HG03378 (cell line): Measurements from ENCODE around the gene ARL15.

ENCODE experiments used
- ATAC-seq: cut with Tn5 transposase; IDR thresholded peaks from one replicate; pipeline ENCODE4 v1.9.1; 2021; ENCODE audit warnings: mild to moderate bottlenecking, moderate library complexity; ENCODE audit not compliant: unreplicated experiment

The ARL15 gene

DNA sequence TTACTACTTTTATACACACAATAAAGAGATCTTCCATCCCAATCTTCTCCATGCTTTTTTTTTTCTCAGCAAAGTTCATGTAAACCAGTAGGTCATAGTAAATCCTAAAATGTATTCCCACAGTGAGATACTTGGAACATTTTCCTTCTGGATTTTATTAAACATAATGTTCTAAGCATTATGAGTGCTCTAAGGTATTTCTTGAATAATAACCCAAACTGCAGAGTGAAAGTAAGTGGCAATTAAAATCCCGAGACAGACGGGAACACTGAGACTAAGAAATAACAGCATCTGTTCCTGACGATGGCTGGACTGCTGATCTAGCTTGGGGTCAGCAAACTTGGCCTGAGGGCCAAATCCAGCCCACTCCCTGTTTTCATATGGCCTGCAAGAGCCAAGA, 359.8 kb downstream of the ARL15 start:
- no peak for ATAC-seq

DNA sequence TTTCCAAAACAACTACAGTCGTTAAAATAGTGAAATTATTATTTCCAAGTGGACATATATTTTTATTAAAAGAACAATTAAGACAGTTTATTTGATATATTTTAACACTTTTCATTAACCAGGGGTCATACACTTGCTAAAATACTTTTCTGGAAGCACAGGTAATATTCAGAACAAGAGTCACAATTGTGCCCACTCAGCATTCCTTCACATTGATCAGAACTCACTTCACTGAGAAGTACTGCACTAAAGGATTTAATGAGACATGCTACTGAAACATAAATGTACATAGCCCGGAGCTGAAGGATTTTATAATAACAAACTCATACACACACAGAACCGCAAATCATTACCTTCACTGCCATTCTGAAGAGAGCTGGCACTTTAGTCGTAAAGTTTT, 361.8 kb downstream of the ARL15 start:
- ATAC-seq = no peak

DNA sequence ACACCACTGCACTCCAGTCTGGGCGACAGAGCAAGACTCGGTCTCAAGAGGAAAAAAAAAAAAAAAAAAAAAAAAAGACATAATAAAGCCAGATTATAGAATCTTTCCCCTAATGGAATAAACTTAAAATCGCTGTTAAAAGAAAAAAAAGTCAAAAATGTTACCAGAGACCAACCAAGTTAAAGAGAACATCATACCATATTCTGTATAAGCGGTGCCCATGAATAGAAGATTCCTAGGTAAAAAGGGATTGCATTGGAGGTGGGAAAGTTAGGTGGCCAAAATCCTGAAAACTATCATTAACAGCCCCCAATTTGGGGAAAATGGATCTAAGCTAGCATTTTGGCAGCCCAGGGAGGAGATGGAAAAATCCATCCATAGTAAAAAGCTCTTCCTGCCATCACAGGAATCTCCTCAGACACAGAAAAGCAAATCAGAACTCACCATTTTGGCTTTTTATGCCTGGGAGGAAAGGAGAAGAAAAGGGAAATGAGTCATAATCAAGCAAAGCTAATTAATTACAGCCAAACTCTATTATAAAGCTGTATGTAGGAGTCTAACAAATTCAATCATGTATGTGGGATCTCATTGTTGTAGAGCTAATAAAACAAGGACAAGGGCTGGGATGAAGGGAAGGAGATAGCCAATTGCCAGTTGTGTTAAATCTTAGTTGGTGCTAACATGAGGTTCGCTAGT, 363.8 kb downstream of the ARL15 start:
- no peak for ATAC-seq

DNA sequence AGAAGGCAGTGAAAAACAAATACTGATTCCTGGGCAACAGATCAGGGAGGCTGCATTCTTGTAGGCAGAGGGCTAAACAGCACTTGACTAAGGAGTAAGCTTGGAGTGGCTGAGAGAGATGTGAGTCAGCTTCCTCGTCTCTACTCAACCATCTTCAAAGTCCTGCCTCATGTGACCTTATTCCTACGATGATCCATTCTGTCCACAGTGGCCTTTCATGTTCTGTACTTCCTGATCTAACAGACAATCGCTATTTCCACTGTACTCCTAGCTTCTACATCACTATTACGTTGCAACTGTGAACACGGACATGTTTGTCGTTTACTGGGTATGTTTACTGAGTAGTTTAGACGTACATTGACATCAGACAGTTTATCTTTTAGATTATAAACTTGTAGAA, 365.4 kb downstream of the ARL15 start:
- ATAC-seq = no peak

DNA sequence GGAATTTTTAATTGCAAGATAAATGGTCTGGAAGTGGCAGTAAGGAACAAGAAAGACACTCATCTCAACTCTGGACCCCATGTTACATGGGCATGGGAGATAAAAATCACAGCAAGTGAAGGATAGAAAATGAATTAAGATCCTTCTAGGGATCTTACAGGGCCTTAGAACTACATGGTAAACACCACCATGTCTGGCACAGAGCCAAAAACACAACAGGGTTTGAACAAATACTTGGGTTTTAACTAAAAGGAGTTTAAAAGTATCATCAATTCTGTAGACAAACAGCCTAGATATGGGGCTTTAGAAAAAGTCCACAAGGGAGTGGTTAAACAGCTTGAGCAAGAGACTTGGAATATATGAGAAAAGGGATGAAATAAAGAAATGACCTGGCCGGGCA, 366.4 kb downstream of the ARL15 start:
- ATAC-seq = no peak

DNA sequence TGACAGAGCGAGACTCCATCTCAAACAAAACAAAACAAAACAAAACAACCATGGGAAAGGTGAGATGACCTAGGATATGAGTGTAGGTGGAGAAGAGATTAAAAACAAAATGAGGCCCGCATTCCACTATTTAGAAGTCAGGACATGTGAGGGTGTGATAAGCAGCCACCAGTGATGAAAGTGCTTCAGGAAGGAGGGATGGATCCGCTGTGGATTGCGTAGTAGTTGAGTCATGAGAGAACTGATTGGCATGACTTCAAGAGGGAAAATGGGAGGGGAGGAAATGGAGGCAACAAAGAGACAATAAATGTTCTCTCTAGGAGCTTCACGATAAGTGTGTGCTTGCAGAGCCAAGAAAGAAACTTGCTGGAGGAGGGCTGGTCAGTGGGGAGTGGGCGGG, 367.6 kb downstream of the ARL15 start:
- no peak for ATAC-seq

DNA sequence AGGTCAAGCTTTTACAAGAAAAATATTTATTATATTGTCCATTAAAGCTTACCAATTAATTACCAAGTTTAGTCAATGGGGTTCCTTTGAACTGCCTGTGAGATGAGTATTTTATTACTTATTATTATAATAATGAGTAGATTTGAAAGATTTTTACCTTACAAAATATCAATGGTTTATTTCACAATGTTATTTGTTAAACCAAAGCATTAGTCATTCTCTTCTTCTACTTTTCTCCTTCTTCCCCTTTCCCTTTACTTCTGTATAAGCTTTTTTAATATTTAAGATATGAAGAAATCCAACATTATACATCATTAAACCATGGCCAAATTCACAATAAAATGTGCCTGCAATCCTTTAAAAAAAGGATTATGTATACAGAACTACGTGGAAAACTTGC, 369.5 kb downstream of the ARL15 start:
- no peak for ATAC-seq

DNA sequence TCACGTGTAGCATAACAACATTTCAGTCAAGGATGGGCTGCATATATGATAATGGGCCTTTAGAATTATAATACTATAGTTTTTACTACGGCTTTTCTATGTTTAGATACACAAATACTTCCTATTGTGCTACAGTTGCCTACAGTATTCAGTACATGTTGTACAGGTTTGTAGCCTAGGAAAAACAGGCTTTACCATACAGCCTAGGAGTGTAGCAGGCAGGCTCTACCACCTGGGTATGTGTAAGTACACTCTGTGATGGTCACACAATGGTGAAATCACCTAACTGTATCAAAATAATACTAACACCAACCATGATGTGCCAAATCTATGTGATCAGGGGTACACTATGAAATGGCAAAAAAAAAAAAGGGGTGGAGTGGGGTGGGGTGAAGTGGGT, 372.9 kb downstream of the ARL15 start:
- no peak for ATAC-seq

DNA sequence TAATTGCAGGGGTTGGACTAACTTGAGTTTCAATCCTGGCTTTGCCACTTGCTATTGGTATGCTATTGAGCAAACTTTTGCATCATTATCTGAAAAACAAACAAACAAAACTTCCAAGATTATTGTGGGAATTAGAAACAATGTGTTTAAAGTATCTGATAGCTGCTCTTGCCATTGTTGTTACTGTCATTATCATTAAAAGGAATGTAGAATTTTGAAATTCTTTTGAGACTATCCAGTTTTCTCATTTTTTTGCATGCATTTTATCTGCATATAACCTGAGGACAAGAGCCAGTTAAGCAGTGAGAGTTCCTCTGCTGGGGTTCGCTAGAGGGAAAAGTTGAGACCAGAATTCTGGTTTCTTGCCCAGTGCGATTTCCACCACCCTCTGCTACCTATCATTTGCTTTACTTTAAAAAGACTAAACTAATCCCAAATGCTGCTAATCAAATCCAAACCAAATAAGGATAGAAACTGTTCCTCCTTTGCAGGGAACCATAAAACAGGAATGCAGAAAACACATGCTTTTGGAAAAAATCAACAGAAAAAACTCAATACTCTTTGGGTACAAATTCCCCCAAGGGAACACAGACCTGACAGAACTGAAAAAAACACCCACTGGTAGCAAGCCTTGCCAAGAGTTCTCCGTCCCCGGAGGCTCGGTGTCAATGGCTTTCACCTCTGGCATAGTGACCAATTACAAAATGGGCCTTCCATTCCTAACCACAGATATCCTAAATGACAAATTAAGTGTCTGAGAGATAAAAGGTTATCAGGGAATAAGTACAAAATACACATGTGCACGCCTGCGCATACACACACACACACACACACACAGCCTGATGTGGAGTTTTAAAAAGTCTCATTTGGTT, 373.7 kb downstream of the ARL15 start:
- no peak for ATAC-seq

DNA sequence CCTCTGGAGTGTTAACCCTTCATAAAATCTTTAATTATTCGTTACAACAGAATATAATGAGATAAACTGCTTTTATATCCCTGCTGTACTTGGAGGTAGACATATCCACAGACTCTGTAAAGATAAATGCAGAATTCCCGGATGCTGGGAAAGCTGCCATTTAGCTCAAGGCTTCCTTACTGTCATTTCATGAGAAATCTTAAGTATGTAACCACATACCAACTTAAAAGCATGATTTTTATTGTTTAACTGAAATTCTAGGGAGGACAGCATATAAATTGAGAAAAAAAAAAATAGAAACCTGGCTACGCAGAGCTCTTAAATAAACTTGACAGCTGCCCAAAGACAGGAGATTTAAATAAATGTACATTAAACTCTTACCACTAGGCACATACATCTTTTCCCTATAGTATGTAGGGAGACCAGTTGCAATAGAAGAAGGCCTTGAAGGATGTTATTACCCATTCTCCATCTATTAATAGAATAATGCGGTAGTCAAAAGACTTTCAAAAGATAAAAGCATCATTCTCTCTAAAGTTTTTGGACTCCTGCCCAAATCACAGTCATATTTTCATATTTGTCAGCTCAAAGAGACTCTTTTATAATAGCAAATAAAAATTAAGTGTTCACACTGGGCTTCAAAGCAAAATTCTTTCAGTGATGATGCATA, 376.1 kb downstream of the ARL15 start:
- no peak for ATAC-seq

DNA sequence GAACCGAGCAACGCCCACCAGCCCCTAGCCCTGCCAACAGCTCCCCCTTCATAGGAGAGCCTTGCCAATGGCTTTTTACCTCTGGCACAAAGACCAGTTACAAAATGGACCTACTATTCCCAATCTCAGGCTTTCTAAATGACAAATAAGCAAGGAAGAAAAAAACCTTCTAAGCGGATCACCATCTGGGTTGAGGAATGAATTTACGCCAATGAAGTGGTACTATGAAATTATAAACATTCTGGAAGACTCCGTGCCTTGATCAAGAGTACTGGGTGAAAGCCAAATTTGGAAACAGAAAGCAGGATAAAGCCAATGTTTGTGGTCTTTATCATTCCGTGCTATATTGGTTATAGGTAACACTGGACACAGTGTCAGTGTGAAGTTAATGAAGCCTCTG, 378.0 kb downstream of the ARL15 start:
- no peak for ATAC-seq

DNA sequence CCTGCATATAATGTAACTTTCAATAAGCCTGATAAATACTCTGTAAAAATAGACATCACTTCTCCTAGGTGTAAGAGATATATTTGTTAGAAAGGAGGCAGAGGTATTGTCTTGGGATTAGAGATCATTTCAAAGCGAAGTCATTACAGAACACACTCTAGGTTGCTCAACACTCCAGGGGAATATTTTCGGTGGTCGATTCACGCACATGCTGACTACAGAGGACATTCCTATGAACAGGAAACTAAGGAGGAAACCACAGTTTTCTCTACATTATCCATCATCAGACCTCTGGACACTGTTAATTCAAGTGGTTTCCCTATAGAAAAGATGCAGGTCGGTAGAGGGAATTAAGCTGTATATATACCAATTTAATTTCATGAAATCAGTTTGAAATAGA, 379.9 kb downstream of the ARL15 start:
- no peak for ATAC-seq

DNA sequence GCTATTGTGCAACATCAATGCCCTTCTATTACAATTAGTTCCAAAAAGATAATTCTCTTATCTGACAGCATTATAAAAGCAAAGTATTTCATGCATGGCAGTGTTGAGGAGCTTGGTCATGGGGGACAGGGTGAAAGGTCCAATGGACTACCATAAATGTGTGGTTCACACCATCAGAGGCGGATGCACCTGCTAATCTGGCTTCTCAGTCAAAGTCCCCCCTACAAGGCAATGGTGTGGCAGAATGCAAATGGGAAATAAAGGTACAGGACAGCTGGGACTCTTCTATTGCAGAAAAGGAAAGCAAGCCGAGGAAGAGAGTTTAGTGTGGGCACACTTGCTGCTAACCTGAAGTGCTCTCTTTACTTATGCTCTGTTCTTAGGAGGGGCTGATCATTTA, 380.8 kb downstream of the ARL15 start:
- no peak for ATAC-seq

DNA sequence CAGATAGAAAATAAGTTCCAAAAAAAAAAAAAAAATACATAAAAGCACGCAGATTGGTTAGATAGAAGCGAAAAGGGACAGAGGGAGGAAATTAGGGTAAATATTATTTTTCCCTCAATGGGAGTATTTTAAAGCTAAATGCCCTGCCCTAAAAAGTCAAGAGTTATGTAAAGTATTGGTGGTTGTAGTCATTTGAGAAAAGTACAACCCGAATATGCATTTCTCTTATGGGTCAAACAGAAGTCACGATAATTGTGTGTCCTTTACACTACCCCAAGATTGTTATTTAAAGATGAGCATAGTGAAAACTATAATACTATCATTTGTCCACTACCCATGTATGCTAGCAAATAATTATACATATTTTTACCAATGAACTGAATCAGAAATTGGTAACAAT, 381.2 kb downstream of the ARL15 start:
- ATAC-seq = no peak

DNA sequence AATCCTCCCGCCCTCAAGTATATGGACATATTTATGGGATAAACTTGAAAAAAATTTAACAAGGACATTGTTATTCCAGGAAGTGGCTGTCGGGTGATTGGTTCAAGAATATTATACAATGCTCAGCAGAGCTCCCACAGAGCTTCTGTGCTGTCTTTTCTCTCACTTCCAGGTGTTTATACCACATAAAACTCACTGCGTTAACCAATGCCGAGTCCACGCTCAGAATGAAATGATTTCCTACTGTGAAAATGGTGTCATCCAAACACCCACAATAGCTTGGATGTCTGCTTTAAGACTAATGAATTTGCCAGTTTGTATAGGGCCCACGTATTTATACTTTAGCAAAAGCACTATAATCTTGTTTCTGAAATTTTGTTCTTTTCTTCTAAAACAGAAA, 381.7 kb downstream of the ARL15 start:
- ATAC-seq = no peak

DNA sequence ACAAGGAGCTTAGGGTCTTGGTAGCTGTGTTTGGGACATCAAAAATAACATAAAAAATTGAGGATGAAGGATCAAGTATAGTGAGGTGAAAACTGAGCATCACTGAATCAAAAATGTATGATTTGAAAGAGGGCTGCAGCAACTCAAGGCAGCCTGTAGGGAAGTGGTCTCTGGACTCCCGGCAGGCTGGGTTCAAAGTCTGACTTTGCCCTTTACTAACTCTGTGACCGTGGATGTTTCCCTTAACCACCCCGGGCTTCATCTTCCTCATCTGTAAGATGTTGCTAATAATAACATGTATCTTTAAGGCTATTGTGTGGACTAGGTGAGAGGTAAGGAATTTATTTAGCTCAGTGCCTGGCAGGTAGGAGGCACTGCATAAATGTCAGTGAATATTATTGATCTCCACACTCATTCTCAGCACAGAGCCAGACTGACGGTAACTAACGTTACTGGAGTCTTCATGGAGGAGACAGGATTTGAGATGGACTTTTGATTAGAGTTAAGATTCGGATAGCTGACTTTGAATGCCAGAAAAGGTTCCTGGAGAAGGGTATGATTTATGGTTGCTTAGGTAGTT, 382.6 kb downstream of the ARL15 start:
- ATAC-seq = no peak

DNA sequence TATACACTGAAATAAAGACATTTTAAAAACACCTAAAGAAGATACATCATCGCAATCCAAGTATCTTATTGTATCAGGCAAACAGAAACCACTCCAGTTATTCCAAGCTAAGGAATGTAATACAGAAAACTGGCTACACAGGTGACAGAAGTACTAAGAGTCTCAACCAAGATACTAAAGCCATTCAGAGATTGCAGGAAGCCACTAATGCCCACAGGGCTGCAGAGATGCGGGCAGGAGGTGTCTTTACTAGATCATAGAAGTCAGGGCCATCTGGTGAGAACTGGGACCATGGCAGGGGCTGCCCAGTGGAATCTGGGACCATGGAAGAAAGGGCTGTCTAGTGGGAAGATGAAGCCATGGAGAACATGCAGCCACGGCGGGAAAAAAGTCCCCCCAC, 384.3 kb downstream of the ARL15 start:
- no peak for ATAC-seq

DNA sequence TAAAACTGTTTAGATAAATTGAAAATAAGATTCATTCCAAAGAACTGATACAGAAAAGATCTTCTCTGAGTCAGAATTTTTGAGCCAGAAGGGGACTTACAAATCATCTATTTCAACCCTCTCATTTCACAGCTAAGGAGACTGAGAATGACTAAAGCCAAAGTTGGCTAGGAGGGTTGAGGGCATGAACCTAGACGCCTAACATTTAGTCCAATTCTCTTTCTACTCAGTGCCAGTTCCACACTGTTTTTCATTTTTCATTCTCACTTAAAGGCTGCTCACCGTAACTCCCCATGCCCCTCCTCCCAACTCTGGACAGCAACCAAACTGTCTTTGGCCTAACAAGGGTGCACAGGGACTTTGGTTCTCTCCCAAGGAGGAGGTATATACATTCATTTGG, 386.0 kb downstream of the ARL15 start:
- ATAC-seq = no peak

DNA sequence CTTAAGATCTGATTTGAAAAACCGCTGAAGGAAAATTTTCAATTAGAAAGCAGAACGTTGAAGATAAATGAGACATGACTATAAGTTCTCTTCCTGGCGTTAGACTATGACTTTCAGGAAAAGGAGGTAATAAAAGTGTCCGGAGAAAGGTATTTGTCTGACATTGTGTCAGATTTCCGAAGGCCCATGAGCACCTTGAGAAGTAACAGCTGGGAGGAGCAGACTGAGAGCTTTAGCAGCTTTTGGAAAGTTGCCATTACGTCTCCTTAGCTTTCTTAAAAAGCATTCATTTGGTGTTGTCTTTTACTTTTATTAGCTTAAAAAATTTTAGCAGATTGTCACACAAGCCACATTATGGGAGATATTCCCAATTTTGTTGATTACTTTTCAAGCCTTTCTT, 386.4 kb downstream of the ARL15 start:
- no peak for ATAC-seq

DNA sequence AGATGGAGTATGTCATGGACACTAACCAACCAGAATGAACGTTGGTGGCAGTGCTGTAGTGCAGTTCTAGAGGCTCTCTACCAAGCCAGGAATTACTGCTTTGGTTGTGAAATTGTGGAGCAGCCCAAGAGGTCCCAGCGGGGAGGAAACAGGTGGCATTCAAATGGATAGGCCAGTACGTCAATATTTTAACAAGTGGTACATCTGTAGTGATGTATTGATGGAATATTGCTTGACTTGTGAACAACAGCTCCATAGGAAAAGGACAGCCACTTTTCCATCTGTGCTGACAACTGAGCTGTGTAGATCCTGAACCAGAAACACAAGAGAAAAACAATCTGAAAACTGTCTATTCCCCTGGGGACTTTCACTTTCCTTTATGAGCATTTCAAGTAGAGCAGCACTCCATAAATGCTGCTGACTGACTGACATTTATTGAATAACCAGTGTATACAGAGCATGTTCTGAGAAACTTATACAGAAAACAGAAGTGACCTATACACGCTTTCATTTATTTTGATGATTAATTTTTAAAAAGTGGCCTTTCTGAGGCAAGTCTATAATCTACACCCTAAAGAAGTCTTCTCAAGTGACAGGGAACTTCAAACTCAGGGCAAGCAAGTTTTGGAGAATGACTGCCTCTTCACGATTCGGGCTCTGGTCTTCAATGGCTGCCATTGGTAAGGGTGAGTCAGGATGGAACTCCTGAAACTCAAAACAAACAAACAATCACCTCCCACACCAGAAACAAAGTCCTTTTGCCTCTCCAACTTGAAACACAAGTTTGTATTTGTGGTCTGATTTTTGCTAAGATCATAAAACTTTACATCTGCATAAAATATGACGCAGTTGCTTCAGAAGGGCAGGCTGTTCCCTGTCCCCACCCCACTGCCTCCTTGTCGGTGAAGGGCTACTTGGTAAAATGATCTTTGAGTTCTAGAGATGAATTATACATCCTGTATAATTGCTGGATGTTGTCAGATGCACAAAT, 387.6 kb downstream of the ARL15 start:
- ATAC-seq = no peak
